ENCODE results near the gene PPP1R12C.

PPP1R12C gene

GRCh38 chr19:55041627-55042343, 75.7 kb downstream of the PPP1R12C start:
- DNase-seq: peak; percentile 42

- DNase-seq: no peak
Observed at GRCh38 chr19:55041244-55041626, 76.2 kb downstream of the PPP1R12C start.
